ENCODE measurements around the gene CABP4.

DNA sequence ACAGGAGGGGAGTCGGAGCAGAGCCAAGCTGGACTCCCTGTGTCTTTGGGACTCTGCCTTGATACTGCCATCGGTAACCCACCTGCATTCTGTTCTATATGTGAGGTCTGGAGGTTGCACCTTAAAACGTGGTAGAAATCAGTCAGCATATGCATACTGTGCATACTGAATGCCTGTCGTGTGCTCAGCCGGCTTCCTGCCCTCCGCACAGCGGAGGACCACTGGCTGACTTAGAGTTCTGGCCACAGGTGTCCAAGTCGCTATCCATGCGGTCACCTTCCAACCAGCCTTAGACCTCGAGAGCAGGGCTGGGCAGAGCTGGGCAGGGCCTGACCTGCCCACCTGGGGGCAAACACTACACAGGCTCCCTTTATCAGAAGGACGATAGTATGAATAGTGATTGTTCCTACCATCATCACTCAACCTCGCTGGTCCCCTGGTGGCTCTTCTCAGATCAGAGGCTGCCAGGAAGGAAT is 47.4 kb upstream of the CABP4 start:
- TF ChIP-seq CTCF (IDR thresholded peaks at IDR 0.05; ENCODE audit: low read length) (no peak), EZH2 (IDR thresholded peaks at IDR 0.05; ENCODE audit: borderline replicate concordance, low read length) (no peak)
